ENCODE data around the gene TNS3. TPM values are rescaled to one million over a fixed set of nuclear protein-coding genes. Genes with fewer than 3 reads are reported as not detected.

Gene TNS3
- total RNA-seq, 4 donors from 2014 or later = 34.6 to 52.5 (median 48.6) TPM

DNA sequence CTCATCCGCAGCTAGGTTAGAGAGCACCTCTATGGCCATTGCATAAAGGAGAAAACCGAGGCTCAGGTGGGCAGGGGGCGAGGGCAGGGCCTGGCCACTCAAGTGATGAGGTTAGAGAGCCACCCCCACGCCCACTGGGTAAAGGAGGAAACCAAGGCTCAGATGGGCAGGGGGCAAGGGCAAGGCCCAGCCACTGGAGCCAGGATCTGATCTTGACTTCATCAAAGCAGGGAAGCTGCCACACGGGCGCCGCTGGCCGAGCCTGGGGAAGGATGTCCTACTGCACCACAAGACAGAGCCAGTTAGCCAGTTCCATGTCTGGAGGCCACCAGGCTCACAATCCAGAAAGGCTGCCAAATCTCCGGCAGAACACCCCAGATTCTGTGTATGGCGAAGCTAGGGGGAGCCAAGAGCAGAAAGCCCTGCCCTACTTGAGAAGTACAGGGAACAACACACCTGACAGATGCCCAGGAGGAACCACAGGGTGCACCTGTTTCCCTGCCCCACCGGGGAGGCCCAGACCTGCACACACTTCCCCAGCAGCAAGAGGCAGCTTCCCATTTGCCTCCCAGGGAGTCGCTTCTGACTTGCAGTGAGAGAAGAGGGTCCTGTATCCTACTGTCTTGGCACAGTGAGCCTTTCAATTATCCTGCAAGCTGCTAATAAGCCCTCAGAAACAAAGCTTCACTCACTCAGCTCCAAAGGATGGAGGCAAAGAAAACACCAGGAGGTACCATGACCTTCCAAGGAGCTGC, 101.9 kb downstream of the TNS3 start:
- Histone ChIP-seq H3K27me3 (no peaks in the 10 kb centered on the region), H3K9me3 (no peaks in the 10 kb centered on the region), H3K4me1 (peaks cover 73 to 90% (median 77%) of the 10 kb centered on the region in 4 donors), H3K4me3 (no peak overlapping the region), H3K36me3 (no peaks in the 10 kb centered on the region), H3K27ac (replicated peaks in 1 of 4) (no peak overlapping the region)
- intact Hi-C loops (cut with DNase I) = no loop called here
- DNase-seq (ENCODE audit: extremely low spot score) = no peak
- WGBS = 88% methylated on average over 6 of the region's 12 CpGs
- no peak for TF ChIP-seq POLR2AphosphoS5 (IDR thresholded peaks at IDR 0.05)
- TF ChIP-seq POLR2A (IDR thresholded peaks at IDR 0.05; ENCODE audit: low read depth) = no peak
- no peak for TF ChIP-seq EP300 (IDR thresholded peaks at IDR 0.05)
- TF ChIP-seq, protein P1, sequence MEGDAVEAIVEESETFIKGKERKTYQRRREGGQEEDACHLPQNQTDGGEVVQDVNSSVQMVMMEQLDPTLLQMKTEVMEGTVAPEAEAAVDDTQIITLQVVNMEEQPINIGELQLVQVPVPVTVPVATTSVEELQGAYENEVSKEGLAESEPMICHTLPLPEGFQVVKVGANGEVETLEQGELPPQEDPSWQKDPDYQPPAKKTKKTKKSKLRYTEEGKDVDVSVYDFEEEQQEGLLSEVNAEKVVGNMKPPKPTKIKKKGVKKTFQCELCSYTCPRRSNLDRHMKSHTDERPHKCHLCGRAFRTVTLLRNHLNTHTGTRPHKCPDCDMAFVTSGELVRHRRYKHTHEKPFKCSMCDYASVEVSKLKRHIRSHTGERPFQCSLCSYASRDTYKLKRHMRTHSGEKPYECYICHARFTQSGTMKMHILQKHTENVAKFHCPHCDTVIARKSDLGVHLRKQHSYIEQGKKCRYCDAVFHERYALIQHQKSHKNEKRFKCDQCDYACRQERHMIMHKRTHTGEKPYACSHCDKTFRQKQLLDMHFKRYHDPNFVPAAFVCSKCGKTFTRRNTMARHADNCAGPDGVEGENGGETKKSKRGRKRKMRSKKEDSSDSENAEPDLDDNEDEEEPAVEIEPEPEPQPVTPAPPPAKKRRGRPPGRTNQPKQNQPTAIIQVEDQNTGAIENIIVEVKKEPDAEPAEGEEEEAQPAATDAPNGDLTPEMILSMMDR (IDR thresholded peaks at IDR 0.05) = no peak

DNA sequence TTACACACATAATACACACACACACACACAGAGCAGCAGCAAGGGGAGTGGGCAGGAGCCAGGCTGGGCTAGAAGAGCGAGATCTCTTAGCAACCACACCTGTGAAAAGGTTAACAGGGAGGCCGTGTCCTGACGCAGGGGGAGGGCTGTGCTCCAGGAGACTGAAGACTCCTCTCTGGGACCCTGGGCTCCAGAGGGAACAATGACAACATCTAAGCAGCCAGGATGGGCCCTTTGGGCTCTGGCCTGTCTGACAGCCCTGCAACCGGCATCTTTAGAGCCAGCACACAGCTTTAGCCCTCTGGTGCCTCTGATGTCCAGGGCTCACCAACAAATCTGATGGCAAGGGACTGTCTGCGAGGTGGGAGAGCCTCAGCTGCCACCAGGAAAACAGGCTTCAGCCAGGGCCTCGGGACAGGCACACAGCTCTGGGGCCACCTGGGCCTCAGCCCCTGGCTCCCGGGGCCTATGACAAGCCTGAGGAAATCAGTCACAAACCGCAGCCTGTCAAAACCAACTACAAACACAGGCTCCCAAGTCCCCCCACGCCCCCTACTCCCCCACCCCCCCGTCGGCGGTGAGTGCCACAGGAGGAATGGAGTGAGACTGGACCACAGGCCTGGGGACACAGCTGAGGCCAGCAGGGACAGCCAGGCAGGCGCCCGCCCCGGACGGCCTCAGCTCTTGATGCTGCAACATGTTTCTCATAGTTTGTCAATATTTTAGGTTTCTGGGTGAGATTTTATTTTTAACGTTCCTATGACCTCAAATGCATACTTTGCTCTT, 102.8 kb downstream of the TNS3 start:
- WGBS = 89% methylated on average over 12 of the region's 17 CpGs
- H3K4me1 ChIP-seq = peaks cover 72 to 83% (median 73%) of the 10 kb centered on the region in 4 donors
- no peak for DNase-seq (ENCODE audit: extremely low spot score)
- intact Hi-C loops (cut with DNase I) = no loop called here
- H3K27me3 ChIP-seq = no peaks in the 10 kb centered on the region
- H3K36me3 ChIP-seq = no peaks in the 10 kb centered on the region
- TF ChIP-seq POLR2A (IDR thresholded peaks at IDR 0.05; ENCODE audit: low read depth) (no peak), POLR2AphosphoS5 (IDR thresholded peaks at IDR 0.05) (no peak), EP300 (IDR thresholded peaks at IDR 0.05) (no peak)
- TF ChIP-seq, protein P1 (IDR thresholded peaks at IDR 0.05) = no peak
- H3K27ac ChIP-seq (replicated peaks in 1 of 4) = no peak overlapping the region
- H3K9me3 ChIP-seq = no peaks in the 10 kb centered on the region
- H3K4me3 ChIP-seq = no peak overlapping the region

DNA sequence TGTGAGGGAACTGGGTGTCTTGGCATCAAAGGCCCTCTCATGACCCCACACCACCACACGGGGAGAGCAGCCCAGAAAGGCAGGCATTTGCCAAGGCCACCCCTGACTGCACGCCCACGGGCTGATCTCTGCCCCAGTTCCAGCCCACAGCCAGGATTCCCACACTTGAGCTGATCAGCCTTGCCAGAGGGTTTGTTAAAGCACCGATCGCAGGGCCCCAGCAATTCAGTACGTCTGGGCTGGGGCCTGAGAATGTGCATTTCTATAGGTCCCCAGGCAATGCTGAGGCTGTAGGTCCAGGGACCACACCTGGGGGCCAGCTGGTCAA, 103.9 kb downstream of the TNS3 start:
- no peaks in the 10 kb centered on the region for H3K36me3 ChIP-seq
- TF ChIP-seq, protein P1 (IDR thresholded peaks at IDR 0.05) = no peak
- TF ChIP-seq EP300 (IDR thresholded peaks at IDR 0.05) (no peak), POLR2AphosphoS5 (IDR thresholded peaks at IDR 0.05) (no peak), POLR2A (IDR thresholded peaks at IDR 0.05; ENCODE audit: low read depth) (no peak)
- no peak overlapping the region for H3K4me3 ChIP-seq
- WGBS = 44% methylated on average over 5 of the region's 6 CpGs
- H3K27ac ChIP-seq (replicated peaks in 1 of 4) = no peak overlapping the region
- intact Hi-C loops (cut with DNase I) = no loop called here
- no peaks in the 10 kb centered on the region for H3K9me3 ChIP-seq
- peaks cover 64 to 72% (median 67%) of the 10 kb centered on the region in 4 donors for H3K4me1 ChIP-seq
- DNase-seq (ENCODE audit: extremely low spot score) = no peak
- no peaks in the 10 kb centered on the region for H3K27me3 ChIP-seq

DNA sequence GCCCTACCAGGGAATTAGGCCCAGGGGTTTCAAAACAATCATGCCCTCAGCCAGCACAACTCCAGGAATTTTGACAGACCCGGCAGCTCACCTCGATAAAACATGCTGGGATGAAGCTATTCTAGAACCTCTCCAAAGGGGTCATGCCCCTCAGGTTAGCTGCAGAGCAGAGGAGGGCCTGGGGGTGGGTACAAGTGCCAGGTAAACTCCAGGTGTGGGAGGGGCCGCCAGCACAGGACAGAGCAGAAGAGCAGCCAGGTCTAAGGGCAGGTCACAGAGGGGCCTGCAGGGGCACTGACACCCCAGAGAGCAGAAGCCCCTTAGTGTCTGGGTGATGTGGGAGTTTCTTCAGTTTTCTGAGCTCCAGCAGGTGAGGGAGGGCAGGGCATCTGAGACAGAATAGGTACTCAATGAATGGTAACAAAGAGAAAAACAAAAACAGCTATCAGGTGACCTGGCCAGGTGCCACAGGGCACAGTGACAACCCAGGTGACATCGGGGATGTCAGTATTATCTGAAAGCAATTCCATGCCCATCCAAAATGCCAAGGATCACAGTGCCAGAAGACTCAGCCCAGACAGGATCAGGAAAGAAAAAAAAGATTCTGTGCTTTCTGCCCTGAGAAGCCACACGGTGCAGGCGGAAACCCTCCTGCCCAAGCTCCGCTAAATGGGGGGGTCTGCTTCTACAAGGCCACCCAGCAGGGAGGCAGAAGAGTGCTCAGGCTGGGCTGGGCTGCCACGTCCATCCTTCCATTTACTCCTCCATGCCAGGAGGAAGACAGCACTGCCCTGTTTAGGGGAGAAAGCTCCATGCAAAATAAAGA, 104.5 kb downstream of the TNS3 start:
- WGBS = 79% methylated on average over 8 of the region's 8 CpGs
- intact Hi-C loops (cut with DNase I) = no loop called here
- no peak overlapping the region for H3K27ac ChIP-seq (replicated peaks in 1 of 4)
- H3K9me3 ChIP-seq = no peaks in the 10 kb centered on the region
- H3K4me1 ChIP-seq = peaks cover 58 to 66% (median 61%) of the 10 kb centered on the region in 4 donors
- TF ChIP-seq EP300 (IDR thresholded peaks at IDR 0.05) (no peak), POLR2AphosphoS5 (IDR thresholded peaks at IDR 0.05) (no peak), POLR2A (IDR thresholded peaks at IDR 0.05; ENCODE audit: low read depth) (no peak)
- TF ChIP-seq, protein P1 (IDR thresholded peaks at IDR 0.05) = no peak
- H3K36me3 ChIP-seq = no peaks in the 10 kb centered on the region
- DNase-seq (ENCODE audit: extremely low spot score) = no peak
- H3K27me3 ChIP-seq = no peaks in the 10 kb centered on the region
- H3K4me3 ChIP-seq = no peak overlapping the region
